ENCODE measurements around the gene STX12.
"Not testable (repeated sequence)": the region's sequence is repeated elsewhere in the genome, so short reads cannot be mapped to it uniquely, and the experiment has no call there.

Gene STX12

DNA sequence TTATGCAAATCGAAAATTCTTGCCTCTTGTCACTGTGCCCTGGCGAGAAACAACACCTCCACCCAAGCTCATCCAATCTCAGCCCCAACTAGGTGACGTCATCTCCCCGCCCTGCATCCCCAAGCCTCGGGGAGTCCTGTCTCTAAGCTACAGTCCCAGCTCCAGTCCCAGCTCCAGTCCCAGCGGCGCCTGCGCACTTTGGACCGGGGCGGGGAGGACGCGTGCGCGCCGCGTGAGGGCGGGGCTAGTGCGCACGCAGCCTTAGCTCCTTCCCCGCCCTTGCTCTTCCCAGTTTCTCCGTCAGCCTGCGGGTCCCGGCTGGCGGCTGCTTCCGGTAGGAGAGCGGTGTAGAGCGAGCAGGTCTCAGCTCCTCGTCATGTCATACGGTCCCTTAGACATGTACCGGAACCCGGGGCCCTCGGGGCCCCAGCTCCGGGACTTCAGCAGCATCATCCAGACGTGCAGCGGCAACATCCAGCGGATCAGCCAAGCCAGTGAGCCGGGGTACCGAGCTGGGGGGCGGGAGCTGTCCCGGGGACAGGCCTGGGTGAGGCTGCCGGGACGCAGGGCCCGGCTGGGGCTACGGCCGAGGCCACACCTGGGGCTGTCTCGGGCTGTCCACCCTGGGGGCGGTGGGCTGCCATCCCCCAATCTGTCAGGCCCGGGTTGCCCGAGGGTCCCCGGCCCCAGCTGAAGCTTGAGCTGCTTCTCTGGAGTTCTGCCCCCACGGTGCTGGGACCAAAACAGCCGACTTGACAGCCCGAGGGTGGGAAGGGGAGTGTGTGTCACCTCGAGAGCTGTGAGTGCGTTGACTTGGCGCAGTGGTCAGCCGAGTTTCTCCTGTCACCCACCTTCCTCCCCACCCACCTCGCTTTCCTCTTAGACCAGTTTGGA is at the start of gene STX12:
TSS of gene STX12 (plus strand) at position 288 of the 894 bp plus-strand sequence. CDS start at position 377, 89 bp downstream.
- peak; percentile 99 for DNase-seq

DNA sequence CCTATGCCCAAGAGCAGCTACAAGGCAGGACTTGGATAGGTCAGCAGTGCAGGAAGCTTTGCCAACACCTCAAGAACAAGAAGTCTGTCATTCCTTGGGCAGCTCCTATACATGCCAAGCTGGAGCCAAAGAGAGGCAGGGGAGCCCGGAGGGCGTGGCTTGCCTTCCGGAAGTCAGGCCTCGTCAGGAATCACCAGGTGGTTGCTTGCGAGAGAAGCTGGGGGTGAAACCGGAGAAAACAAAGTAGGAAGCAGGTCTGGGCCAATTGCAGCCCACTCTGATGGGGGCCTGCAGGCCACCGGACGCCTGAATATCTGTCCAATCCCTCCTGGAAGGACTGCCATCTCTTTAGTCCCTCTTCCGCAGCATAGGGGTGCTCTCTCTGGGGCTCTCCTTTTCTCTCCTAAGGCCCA is 48.1 kb upstream of the STX12 start:
- DNase-seq = peak; percentile 87

DNA sequence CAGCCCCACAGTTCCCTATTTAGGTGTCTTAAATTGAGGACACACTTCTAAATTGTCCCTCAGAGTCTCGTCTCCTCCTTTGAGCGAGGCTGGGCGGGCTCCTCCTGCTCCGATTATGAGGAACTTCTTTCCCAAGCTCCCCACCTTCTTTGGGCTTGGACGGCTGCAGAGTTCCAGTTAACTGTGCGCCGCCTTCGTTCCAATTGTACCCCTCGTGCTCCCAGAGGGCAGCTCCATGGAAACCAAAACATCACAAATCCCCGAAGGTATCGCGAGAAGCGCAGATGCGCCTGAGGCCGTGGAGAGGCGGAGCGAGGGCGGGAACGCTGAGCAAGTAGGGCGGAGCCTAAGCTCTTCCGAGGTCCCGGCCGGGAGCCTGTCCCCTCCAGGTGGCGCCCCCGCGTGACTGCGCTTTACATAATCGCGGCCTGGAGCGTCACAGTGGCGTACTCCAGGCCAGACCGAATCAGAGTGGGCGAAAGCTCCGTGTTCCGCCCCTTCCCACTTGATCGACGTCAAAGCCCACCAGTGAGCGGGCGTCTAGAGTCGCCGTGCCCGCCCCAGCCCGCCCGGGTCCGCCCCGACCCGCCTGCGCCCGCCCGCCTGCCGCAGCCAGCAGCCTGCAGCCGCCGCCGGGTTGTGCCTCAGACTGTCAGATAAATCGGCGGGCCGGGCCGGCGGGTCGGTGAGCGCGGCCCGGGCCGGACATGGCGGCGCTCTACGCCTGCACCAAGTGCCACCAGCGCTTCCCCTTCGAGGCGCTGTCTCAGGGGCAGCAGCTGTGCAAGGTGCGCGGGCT is 47.4 kb upstream of the STX12 start, which contains the start of gene FAM76A:
TSS of gene FAM76A (plus strand) at position 588 of the 799 bp plus-strand sequence. CDS start at position 708, 120 bp downstream.
- DNase-seq = peak; percentile 99

DNA sequence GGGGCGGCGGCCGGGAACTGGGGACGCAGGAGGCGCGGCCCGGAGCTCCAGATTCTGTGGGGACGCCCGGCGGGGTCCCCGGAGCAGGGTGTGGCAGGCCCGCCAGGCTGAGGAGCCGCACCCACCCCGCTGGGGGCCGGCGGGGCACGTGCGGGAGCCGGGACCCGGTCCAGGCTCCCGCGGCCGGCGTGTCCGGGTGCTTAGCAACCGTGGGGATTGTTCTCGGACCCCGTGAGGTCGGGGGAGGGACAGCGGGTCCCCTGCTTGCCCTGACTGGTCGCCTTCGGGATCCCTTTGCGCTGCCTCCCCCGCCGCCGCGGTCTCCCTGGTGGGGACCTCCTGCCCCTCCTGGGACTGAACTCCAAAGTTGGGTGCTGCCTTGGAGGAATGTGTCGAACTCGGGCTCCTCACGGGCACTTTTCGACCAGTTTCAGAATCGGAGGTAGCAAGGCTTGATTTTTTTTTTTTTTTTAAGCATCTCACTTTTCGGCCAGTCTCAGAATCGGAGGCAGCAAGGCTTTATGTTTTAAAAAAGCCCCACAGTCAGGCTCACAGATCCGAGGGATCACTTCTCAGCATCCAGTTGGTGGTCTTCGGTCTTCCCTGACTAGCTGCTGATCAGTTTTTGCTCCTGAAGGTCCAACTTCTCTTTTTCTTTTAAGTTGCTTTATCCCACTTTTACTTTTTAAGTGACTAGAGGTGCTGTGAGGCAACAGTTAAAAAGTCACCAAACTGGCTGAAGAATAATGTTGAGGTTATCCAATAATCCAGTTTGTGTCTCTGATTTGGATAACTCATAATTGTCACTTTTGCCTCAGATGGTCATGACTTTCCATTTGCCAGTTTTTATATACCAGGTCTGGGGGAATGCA is 46.6 kb upstream of the STX12 start:
- DNase-seq = no peak

DNA sequence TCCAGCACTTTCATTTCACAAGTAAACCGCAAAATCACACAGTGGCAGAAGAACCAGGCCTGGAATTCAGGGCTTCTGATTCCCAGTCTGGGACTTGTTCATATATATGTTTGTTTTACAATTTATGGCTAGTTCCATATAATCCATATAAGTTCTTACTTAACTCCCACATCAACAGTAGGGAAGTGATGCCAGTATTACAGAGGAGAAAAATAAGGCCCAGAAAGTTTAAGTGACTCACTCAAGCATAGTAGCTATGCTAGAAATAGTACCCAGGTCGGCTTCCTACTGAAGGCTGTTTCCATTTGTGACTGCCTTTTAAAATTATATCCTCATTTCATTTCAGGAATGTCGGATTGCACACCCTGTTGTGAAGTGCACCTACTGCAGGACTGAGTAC is 45.9 kb upstream of the STX12 start:
- no peak for DNase-seq

DNA sequence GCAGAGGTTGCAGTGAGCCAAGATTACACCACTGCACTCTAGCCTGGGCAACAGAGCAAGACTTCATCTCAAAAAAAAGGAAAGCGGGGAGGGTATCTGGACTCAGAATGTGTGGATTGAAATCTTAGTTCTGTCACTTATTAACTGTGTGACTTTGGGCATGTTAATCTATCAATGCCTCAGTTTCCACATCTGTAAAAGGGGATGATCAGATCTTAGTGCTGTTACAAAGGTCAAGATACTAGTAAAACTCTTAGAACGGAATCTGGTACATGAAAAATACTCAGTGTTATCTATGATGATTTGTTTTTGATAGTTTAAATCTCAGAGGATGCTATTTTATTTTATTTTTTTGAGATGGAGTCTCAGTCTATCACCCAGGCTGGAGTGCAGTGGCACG is 36.8 kb upstream of the STX12 start:
- DNase-seq = no peak

DNA sequence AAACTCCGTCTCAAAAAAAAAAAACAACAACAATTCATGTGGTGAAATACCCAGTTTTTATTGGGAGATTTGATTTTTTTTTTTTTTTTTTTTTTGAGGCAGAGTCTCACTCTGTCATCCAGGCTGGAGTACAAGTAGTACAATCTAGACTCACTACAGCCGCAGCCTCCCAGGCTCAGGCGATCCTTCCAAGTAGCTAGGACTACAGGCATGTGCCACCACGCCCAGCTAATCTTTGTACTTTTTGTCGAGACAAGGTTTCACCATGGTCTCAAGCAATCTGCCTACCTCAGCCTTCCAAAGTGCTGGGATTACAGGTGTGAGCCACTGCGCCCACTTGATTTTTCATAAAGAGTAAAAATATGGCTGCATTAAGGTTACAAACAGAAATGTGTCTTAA is 31.9 kb upstream of the STX12 start:
- no peak for DNase-seq

DNA sequence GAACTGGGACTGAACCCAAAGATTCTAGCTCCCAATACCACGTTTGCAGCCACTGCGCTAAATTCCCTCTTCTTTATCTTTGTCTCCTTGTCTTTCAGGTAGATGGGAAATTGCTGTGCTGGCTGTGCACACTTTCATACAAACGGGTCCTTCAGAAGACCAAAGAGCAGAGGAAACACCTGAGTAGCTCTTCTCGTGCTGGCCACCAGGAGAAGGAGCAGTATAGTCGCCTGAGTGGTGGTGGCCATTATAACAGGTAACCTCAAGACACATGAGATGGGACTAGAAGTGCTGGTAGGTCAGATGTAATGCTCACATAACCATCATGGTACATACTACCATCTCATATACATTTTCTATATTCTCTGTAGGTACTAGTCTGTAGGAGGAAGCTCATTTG is 28.5 kb upstream of the STX12 start:
- DNase-seq = no peak

DNA sequence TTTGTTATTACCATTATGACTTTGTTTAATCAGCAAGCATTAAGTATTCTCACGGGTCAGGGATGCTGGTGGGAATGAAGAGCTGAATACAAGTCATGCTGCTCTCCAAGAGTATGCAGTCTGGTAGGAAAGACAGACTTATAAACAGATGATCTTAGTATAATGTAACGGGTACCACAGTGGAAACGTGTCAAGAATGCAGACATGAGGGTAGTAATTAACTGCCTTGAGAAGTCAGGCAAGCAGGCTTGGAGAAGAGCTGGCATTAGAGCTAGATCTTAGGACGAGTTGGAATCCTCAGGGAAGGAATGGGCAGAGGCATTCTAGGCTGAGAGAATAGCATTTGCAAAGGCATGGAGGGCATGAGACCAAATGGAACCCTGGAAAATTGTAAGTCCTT is 27.6 kb upstream of the STX12 start:
- DNase-seq = no peak

DNA sequence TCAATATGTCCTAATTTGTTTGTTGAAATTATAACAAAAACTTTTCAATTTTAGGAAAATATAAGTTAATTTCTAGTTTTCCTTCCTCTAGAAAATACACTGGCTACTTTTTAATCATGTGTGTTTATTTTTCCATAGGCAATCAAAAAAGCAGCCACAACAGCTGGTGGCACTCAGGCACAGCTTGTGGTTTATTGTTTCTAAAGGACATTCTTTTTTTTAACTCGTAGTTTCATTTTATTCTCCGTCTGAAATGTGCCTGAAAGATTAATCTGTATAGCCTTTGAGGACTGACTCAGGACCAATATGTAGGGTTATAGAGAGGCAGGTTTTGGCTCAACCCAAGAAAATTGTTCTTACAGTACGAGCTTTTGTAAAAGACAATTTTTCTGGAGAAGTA is 20.7 kb upstream of the STX12 start:
- DNase-seq = peak; percentile 9

DNA sequence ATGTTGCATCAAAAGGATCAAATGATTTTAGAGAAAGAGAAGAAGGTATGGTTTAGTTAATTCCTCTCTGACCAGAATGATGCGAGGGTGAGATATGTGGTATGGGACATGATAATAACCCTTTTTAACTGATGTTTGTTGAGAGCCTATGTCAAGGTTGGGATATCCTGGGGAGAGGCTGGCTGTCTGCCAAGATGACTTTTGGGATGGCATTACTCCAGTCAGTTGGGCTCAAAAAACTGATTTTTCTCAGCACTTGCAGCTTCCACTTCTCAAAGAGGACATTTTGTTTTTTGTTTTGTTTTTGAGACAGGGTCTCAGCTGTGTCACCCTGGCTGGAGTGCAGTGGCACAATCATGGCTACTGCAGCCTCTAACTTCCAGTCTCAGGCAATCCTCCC is 17.7 kb upstream of the STX12 start:
- DNase-seq = no peak

DNA sequence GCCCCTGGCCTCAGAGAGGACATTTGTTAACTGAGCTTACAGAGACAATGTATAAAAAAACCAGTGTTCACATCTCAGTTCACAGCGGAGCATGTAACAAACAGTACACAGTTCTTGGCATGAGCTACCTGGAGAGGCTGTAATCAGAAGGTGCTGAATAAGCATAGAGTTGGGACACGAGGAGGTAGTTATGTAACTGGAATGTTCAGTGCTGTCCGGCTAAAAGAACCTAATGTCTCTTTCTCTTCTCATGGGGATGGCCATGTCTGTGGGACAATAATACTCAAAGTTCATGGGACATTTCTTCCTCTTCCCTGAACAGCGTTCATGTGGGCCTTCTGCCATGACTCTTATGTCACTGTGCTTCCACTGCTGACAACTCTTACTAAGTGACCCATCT is 17.2 kb upstream of the STX12 start:
- DNase-seq = no peak

DNA sequence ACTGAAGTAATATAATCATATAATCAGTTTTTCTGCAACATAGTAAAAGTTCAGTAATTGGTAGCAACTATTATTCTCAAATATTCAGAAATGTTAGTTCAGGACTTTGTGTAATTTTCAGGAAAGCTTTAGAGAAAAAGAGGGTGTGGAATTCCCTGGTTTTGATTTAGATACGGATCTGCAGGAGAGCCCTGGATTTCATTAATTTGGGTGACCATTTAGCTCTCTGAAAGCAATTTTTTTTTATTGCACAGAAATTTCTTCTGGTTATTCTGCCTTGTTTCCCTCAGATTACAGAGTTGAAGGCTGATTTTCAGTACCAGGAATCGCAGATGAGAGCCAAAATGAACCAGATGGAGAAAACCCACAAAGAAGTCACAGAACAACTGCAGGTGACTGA is 13.8 kb upstream of the STX12 start:
- DNase-seq = no peak

DNA sequence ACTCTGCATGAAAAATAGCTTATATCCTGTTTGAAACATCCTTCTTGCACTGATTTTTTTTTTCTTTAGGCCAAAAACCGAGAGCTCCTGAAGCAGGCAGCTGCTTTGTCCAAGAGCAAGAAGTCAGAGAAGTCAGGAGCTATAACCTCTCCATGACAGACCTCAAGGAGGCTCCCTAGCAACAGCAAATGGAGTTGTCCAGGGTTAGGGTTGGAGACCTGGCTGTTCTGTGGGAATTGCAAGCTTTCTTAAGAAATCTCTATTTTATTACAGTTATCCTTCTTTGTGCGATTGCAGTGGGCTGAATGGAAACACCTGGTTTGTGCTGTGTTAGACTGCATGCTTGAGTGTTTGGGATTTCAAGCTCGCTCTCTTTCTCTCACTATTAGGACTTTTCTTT is 12.6 kb upstream of the STX12 start:
- no peak for DNase-seq

DNA sequence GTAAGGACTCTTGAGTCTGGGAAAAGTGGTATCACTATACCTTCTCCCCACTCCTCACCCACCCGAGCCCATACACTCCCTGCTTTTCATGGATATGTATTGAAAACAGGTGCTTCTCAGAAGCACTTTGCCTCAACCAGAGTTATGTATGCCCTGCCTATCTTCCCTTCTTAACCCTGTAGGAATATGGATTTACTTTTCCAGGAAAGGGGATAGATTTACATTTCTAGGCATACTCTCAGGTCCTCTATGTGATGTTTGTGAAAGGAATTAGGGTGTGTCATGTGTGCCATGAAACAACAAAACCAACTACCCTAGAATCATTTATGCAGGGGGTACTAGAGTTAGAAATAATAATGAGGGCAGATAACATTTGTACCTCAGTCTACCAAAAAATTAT is 11.0 kb upstream of the STX12 start:
- no peak for DNase-seq

DNA sequence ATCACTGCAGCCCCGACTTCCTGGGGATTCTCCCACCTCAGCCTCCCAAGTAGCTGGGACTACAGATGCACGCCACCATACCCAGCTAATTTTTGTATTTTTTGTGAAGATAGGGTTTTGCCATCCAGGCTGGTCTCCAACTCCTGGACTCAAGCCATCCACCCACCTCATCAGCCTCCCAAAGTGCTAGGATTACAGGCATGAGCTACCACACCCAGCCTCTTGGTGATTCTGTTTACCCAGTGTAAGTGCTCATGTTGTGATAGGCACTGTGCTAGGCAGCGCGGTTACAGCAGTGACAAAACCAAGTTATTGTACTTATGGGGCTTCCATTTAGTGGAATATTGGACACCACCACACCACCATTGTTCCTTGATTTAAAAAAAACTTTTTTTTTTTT is 9.7 kb upstream of the STX12 start:
- no peak for DNase-seq

DNA sequence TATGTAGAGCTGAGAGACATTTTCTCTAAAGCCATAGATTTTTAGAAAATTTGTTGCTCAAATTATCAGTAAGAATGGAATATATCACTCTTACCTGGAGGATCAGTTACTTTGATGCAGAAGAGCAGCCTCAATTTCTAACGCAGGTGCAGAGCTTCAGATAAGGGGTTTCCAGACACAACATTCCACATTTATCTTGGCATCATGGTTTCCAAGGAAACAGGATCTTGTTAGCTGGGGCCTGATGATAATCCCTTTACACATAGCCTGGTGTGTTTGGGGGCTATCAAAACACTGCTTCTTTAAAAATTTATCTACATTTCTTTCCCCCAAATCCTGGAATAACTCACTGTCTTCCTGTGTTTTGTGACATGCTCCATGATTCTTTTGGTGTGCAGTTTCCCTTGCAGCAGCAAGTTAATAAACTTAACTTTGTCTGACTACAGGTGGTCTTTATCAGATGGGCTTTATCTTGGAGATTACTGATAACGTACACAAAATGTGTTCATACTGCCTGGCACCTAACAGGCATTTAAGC is 2.7 kb upstream of the STX12 start:
- DNase-seq = no peak

DNA sequence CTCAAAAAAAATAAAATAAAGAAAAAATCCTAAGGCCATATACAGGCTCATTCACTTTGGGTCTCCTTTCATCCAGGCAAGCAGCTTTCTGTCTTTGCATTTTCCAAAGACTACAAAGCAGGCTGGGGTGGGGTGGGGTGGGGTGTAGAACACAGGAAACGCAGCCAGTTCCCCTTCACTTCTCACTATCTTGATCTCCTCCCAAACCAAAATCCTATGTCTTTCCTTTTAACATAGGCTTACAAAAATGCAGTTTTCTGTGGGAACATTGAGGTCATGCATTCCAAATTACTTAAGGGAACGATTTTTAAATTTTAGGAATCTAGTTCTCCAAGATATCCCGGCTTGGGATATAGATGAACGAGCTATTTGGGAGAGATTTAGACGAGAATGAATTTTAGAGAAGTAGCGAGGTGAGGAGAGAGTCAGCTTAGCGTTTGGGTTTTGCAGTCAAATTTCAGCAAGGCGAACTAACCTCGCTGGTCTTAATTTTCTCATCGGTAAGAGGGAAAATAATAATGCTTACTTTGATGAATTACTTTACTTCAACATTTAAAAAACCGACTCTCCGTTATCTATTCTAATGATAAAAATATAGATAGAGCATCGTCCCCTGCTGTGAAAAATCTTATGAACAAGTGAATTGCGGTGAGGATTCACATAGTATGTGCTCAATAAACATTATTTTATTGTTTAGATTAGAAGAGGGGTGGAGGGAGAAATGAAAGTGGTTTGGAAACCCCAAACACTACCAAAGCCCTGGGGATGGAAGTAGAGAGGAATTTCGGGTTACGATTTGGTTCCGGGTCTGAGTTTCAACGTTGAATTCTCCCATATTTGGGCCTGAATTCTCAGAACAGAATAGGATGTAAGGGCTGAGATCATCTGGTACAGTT is 735 bp upstream of the STX12 start:
- DNase-seq = no peak

DNA sequence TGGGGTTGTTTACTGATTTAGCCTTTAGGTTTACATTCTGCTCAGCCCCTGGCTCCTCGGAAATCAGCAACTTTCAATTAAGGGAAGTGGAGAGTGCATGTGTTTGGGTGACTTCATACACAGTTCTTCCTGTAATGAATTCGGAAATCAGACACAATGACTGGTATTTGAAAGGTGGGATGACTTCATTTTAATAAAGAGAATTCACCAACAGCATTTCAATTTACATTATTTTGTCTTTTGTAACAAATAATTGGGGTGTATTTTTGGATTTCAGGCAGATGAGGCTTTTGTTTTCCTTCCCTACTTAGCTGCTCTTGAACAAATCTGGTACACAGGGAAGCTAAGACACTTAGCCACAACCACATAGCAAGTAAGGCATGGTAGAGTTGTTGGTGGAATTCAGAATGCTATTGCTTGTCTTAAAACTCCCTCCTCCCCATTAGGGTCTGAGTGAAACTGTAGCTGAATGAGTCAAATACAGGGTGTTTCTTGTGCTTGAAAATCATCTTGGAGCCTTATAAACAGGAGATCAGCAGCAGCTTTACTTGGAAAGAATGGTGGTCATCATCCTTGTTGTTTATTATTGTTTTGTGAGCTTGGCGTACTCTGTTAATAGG is 917 bp downstream of the STX12 start:
- no peak for DNase-seq

DNA sequence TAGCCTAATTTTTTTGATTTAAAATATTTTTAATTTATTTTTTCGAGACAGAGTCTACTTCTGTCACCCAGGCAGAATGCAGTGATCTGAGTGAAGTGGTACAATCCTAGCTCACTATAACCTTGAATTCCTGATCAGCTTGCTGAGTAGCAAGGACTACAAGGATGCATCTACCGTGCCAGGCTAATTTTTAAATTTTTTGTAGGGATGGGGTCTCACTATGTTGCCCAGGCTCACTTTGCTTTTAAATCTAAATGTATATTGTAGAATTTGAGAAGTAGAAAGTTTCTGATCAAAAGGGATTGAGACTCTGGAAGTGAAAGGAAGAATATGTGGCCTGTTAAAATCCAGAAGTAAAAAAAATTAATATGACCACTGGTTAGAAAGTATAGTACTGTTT is 1.6 kb downstream of the STX12 start:
- DNase-seq = no peak

DNA sequence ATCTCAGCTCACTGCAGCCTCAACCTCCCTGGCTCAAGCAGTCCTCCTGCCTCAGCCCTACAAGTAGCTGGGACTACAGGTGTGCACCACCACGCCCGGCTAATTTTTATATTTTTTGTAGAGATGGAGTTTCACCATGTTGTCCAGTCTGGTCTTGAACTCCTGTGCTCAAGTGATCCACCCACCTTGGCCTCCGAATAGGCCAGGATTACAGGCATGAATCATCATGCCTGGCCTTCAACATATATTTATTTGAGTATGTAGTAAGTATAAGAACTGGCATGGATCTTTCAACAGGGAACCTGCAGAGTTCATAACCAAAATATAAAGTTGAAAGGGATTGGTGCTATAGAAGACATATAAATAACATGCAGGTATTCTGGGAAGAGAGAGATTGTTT is 2.3 kb downstream of the STX12 start:
- not testable (repeated sequence) for DNase-seq

Measured in NCI-H2107 (cell line).